ENCODE measurements around the gene MRPL22. TPM values are rescaled to one million over a fixed set of nuclear protein-coding genes. Genes with fewer than 3 reads are reported as not detected.

The MRPL22 gene
- total RNA-seq, 2 donors from 2014 or later, result 14.4 to 35.2 TPM

DNA sequence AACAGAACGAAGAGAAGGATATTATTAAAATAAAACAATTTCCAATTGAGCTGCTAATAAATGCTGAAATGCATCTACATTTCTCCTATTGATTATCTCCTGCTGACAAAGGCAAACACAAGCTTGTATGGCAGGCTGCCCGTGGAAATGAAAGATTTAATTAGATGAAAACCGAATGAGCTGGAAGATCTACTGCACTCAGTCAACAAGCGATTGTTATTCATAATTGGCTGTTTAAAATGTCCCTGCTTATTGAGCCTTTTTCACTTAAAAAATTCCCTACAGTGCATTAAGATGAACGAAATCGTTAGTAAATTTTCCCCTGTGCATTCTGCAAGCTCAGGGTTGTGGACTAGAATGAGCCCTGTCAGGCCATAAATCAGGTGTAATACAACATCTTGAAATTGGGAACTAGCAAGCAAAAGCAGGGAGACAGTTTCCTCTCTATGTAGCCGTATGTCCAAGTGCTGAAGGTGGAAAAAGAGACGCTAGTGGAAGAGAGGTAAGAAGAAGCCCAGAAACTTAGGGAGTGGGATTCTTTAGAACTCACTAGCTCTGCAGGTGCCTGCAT lies 44.2 kb downstream of the MRPL22 start:
- WGBS, result 66% methylated on average over 8 of the region's 8 CpGs
- H3K36me3 ChIP-seq, result no peaks in the 10 kb centered on the region
- no peaks in the 10 kb centered on the region for H3K27me3 ChIP-seq (replicated peaks; ENCODE audit: insufficient read depth)
- H3K4me1 ChIP-seq (replicated peaks), result no peaks in the 10 kb centered on the region
- H3K4me3 ChIP-seq, result no peak overlapping the region
- H3K9me3 ChIP-seq, result no peaks in the 10 kb centered on the region
- no peak for TF ChIP-seq POLR2AphosphoS5 (IDR thresholded peaks at IDR 0.05)
- TF ChIP-seq, protein P1, sequence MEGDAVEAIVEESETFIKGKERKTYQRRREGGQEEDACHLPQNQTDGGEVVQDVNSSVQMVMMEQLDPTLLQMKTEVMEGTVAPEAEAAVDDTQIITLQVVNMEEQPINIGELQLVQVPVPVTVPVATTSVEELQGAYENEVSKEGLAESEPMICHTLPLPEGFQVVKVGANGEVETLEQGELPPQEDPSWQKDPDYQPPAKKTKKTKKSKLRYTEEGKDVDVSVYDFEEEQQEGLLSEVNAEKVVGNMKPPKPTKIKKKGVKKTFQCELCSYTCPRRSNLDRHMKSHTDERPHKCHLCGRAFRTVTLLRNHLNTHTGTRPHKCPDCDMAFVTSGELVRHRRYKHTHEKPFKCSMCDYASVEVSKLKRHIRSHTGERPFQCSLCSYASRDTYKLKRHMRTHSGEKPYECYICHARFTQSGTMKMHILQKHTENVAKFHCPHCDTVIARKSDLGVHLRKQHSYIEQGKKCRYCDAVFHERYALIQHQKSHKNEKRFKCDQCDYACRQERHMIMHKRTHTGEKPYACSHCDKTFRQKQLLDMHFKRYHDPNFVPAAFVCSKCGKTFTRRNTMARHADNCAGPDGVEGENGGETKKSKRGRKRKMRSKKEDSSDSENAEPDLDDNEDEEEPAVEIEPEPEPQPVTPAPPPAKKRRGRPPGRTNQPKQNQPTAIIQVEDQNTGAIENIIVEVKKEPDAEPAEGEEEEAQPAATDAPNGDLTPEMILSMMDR (IDR thresholded peaks at IDR 0.05), result no peak
- no peak for TF ChIP-seq POLR2A (IDR thresholded peaks at IDR 0.05)
- DNase-seq (ENCODE audit: low spot score), result no peak
- no peak overlapping the region for H3K27ac ChIP-seq
- intact Hi-C loops (cut with DNase I), result no loop called here

DNA sequence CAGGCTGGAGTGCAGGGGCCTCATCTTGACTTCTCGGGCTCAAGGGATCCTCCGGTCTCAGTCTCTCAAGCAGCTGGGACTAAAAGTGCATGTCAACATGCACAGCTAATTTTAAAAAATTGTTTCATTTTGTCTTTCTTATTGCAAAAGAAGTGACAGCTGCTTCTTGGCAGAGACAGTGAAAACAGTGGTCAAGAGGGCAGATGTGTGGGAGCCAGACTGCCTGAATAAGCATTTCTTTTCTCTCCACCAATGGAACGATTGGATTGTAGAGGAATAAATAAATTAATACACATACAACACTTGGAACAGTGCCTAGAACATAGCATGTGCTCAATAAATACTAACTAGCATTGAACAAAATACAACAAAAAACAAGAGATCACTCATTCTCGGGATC lies 45.3 kb downstream of the MRPL22 start:
- no peak for TF ChIP-seq POLR2AphosphoS5 (IDR thresholded peaks at IDR 0.05)
- TF ChIP-seq POLR2A (IDR thresholded peaks at IDR 0.05), result no peak
- TF ChIP-seq, protein P1 (IDR thresholded peaks at IDR 0.05), result no peak
- Histone ChIP-seq H3K27ac (no peak overlapping the region), H3K4me3 (no peak overlapping the region), H3K4me1 (replicated peaks) (no peaks in the 10 kb centered on the region), H3K36me3 (no peaks in the 10 kb centered on the region), H3K27me3 (replicated peaks; ENCODE audit: insufficient read depth) (no peaks in the 10 kb centered on the region), H3K9me3 (no peaks in the 10 kb centered on the region)
- WGBS, result 79% methylated on average over 4 of the region's 4 CpGs
- no peak for DNase-seq (ENCODE audit: low spot score)
- intact Hi-C loops (cut with DNase I), result no loop called here

DNA sequence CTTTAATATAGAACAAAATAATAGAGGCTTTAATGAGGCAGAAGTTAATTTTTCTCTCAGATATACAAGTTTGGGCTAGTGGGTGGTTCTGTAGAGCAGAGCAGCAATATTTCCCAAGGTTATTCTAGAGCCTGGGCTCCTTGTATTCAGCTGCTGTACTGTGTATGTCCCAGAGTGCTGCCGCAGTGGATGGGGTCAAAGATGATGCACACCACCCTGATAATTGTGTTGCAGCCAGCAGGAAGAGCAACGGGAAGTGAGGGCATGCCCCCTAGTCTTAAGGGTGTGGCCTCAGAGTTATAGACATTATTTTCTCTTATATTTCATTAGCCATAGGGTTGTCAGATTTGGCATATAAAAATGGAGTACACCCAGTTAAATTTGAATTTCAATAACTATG lies 48.8 kb downstream of the MRPL22 start:
- Histone ChIP-seq H3K27ac (no peak overlapping the region), H3K27me3 (replicated peaks; ENCODE audit: insufficient read depth) (no peaks in the 10 kb centered on the region), H3K9me3 (no peaks in the 10 kb centered on the region), H3K4me1 (replicated peaks) (no peaks in the 10 kb centered on the region), H3K36me3 (no peaks in the 10 kb centered on the region), H3K4me3 (no peak overlapping the region)
- WGBS, result 69% methylated on average over 2 of the region's 2 CpGs
- no peak for DNase-seq (ENCODE audit: low spot score)
- TF ChIP-seq POLR2AphosphoS5 (IDR thresholded peaks at IDR 0.05), result no peak
- TF ChIP-seq, protein P1 (IDR thresholded peaks at IDR 0.05), result no peak
- TF ChIP-seq POLR2A (IDR thresholded peaks at IDR 0.05), result no peak
- intact Hi-C loops (cut with DNase I), result no loop called here

DNA sequence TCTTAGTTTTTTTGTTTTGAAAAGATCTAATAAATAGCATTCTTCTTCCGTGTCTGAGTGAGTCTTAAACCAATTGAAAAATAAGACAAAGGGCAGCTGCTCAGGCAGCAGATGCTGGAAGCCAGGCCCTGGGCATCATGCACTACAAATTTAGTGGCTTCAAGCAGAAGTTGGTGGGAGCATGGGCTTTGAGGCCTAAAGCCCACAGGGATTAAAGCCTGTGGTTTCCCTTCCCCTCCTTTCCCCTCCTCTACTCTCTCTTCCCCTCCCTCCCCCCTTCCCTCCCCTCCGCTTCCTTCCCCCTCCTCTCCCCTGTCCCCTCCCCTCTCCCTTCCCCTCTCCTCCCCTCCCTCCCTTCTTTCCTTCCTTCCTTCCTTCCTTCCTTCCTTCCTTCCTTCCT lies 52.6 kb downstream of the MRPL22 start:
- WGBS, result 64% methylated on average over 2 of the region's 2 CpGs
- TF ChIP-seq POLR2AphosphoS5 (IDR thresholded peaks at IDR 0.05), result no peak
- TF ChIP-seq, protein P1 (IDR thresholded peaks at IDR 0.05), result no peak
- no peak for TF ChIP-seq POLR2A (IDR thresholded peaks at IDR 0.05)
- H3K27ac ChIP-seq, result no peak overlapping the region

DNA sequence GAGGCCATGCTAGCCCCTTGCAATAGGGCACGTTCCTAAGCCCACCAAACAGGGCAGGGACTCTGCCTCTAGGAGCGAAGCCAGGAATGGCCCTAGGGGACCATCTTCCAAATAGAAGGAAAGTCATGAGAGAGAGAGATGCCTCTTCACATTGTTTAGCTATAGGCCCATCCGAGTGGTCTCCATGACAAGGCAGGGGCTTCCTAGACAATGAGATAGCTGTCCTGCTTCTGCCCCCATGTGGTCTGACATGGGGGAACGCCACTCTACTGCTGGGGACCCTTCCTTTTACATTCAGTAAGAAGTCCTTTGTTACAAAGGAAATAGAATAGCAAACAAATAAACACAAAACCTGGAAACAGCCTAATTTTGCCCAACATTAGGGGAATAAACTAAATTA lies 54.8 kb downstream of the MRPL22 start:
- no peak overlapping the region for H3K27ac ChIP-seq
- 63% methylated on average over 4 of the region's 4 CpGs for WGBS
- H3K27me3 ChIP-seq (replicated peaks; ENCODE audit: insufficient read depth), result no peaks in the 10 kb centered on the region
- H3K4me3 ChIP-seq, result no peak overlapping the region
- H3K4me1 ChIP-seq (replicated peaks), result no peaks in the 10 kb centered on the region
- H3K9me3 ChIP-seq, result no peaks in the 10 kb centered on the region
- DNase-seq (ENCODE audit: low spot score), result no peak
- intact Hi-C loops (cut with DNase I), result no loop called here
- H3K36me3 ChIP-seq, result no peaks in the 10 kb centered on the region
- TF ChIP-seq POLR2AphosphoS5 (IDR thresholded peaks at IDR 0.05) (no peak), POLR2A (IDR thresholded peaks at IDR 0.05) (no peak)
- TF ChIP-seq, protein P1 (IDR thresholded peaks at IDR 0.05), result no peak

More for the DNA sequence above, 52.6 kb downstream of the MRPL22 start:
- H3K9me3 ChIP-seq, result no peaks in the 10 kb centered on the region
- DNase-seq (ENCODE audit: low spot score), result no peak
- intact Hi-C loops (cut with DNase I), result no loop called here
- no peak overlapping the region for H3K4me3 ChIP-seq
- H3K27me3 ChIP-seq (replicated peaks; ENCODE audit: insufficient read depth), result no peaks in the 10 kb centered on the region
- H3K4me1 ChIP-seq (replicated peaks), result no peaks in the 10 kb centered on the region
- no peaks in the 10 kb centered on the region for H3K36me3 ChIP-seq
